GM19372 (cell line): ENCODE results near the gene OXA1L.

Source experiments
- ATAC-seq: cut with Tn5 transposase; IDR thresholded peaks from one replicate; pipeline ENCODE4 v1.9.1; 2021; ENCODE audit warnings: mild to moderate bottlenecking, low read depth, moderate library complexity; ENCODE audit not compliant: unreplicated experiment

The OXA1L gene

GRCh38 chr14:22822016-22822570, 55.6 kb downstream of the OXA1L start:
- ATAC-seq, result no peak
